ENCODE measurements around the gene CDYL. TPM values are rescaled to one million over a fixed set of nuclear protein-coding genes. Genes with fewer than 3 reads are reported as not detected.
A peak's percentile ranks its signal among the peaks of the same experiment; 100 is the strongest.

Gene CDYL
- polyA plus RNA-seq, 1 experiment = 26.6 TPM

DNA sequence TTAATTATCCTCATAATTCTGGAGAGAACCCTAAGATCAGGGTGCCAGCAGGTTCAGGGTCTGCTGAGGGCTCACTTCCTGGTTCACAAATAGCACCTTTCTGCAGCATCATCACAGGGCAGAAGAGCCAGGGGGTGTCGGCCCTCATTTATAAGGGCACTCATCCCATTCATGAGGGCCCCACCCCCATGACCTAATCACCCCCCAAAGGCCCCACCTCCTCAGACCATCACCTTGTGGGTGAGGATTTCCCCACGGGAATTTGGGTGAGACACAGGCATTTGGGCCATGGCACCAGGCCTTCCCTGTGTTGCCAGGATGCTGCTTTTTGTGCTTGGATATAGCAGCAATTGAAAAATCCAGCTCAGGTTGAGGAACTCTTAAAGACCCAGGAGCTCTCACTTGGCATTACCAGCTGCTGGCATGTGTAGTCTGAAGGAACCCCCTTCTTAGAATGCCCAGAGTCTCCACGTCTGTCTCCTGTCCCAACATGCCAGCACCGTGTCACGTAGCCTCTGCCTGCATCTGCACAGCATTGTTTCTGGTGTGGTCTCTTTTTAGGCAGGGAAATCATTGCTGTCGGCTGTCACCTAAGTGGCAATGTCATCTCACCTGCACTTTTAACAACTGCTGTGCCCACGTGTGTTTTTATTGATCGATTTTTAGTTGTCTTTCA lies 156.2 kb downstream of the CDYL start:
- no peaks in the 10 kb centered on the region for H3K9me3 ChIP-seq (ENCODE audit: control insufficient read depth, insufficient read depth, low read length)
- CTCF ChIA-PET = no interaction called here
- POLR2A ChIA-PET = no interaction called here
- no peak overlapping the region for H3K27ac ChIP-seq (ENCODE audit: low read depth, low read length)
- DNase-seq (ENCODE audit: low read depth, low spot score) = no peak
- no peaks in the 10 kb centered on the region for H3K27me3 ChIP-seq (ENCODE audit: control insufficient read depth, insufficient read depth, low read length)
- no peak overlapping the region for H3K4me3 ChIP-seq (ENCODE audit: low read depth, low read length)
- no peak for TF ChIP-seq CTCF (IDR thresholded peaks at IDR 0.05; ENCODE audit: low read depth, low read length)

DNA sequence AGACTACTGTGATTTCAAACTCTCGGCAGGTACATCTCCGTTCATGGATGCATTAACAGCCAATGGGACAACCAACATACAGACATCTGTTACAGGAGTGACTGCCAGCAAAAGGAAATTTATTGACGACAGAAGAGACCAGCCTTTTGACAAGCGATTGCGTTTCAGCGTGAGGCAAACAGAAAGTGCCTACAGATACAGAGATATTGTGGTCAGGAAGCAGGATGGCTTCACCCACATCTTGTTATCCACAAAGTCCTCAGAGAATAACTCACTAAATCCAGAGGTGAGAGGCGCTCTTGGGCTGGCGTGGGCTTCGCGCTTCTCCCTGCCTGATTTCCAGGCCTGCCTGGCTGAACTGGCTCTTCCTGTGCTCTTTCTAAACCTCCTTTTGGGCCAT lies 159.3 kb downstream of the CDYL start:
- no peaks in the 10 kb centered on the region for H3K9me3 ChIP-seq (ENCODE audit: control insufficient read depth, insufficient read depth, low read length)
- no peak for DNase-seq (ENCODE audit: low read depth, low spot score)
- ChIA-PET POLR2A (no interaction called here), CTCF (no interaction called here)
- no peak overlapping the region for H3K27ac ChIP-seq (ENCODE audit: low read depth, low read length)
- H3K27me3 ChIP-seq (ENCODE audit: control insufficient read depth, insufficient read depth, low read length) = no peaks in the 10 kb centered on the region
- no peak overlapping the region for H3K4me3 ChIP-seq (ENCODE audit: low read depth, low read length)
- no peak for TF ChIP-seq CTCF (IDR thresholded peaks at IDR 0.05; ENCODE audit: low read depth, low read length)

DNA sequence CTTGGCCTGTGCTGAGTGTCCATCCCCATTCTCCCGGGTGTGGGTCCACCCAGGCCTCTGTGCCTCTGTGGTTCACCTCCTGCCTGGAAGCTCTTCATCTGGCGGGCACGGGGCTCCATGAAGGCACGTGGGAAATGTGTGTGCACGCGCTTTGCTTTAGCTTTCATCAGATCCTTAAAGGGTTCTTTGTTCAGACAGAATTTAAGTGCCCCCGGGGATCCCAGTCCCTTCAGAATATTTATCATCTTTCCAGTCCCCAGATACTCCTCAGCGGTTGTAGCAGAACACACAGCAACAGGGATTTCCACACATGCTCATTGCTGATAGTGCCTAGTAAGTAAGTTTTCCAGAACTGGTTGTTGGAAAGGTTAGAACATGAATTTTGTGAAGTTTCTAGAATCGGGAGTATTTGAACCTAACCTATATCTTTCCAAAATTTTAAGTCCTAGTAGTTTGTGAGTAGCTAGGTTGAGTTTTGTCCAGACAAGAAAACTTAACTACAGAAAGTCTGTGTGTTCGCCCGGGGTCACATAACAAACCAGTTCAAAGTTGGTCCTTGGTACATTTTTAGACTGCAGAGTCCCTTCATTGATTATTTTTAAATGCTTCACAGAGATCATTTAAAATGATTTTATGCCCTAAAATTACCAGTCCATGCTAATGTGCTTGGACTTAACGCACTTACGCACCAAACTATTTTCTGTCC lies 159.9 kb downstream of the CDYL start:
- ChIA-PET POLR2A (no interaction called here), CTCF (no interaction called here)
- H3K9me3 ChIP-seq (ENCODE audit: control insufficient read depth, insufficient read depth, low read length) = no peaks in the 10 kb centered on the region
- TF ChIP-seq CTCF (IDR thresholded peaks at IDR 0.05; ENCODE audit: low read depth, low read length) = no peak
- DNase-seq (ENCODE audit: low read depth, low spot score) = no peak
- H3K27ac ChIP-seq (ENCODE audit: low read depth, low read length) = no peak overlapping the region
- H3K4me3 ChIP-seq (ENCODE audit: low read depth, low read length) = no peak overlapping the region
- no peaks in the 10 kb centered on the region for H3K27me3 ChIP-seq (ENCODE audit: control insufficient read depth, insufficient read depth, low read length)

GRCh38 chr6:4936681-4937041 lies 160.5 kb downstream of the CDYL start:
- Histone ChIP-seq H3K4me3 (ENCODE audit: low read depth, low read length) (no peak overlapping the region), H3K27ac (ENCODE audit: low read depth, low read length) (no peak overlapping the region), H3K9me3 (ENCODE audit: control insufficient read depth, insufficient read depth, low read length) (no peaks in the 10 kb centered on the region), H3K27me3 (ENCODE audit: control insufficient read depth, insufficient read depth, low read length) (no peaks in the 10 kb centered on the region)
- ChIA-PET POLR2A (no interaction called here), CTCF (interaction anchor here (1.9 kb wide), 1 partner anchor 623 kb away, joined by 6 read pairs; no protein-coding TSS in a partner anchor)
- DNase-seq (ENCODE audit: low read depth, low spot score) = peak; percentile 44
- TF ChIP-seq CTCF (IDR thresholded peaks at IDR 0.05; ENCODE audit: low read depth, low read length) = peak; percentile 73

DNA sequence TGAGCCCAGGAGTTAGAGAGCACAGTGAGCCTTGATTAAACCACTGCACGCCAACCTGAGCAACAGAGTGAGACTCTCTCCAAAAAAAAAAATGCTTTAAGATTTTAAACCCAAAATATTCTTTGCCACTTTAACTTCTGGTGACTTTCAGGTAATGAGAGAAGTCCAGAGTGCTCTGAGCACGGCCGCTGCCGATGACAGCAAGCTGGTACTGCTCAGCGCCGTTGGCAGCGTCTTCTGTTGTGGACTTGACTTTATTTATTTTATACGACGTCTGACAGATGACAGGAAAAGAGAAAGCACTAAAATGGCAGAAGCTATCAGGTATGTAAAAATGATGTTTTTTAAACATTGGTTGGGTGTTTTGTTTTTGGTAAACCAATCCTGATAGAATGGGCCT lies 161.2 kb downstream of the CDYL start:
- ChIA-PET POLR2A (no interaction called here), CTCF (interaction anchor here (1.9 kb wide), 1 partner anchor 624 kb away, joined by 6 read pairs; no protein-coding TSS in a partner anchor)
- no peak overlapping the region for H3K4me3 ChIP-seq (ENCODE audit: low read depth, low read length)

More for the DNA sequence above, 161.2 kb downstream of the CDYL start:
- no peak overlapping the region for H3K27ac ChIP-seq (ENCODE audit: low read depth, low read length)
- H3K9me3 ChIP-seq (ENCODE audit: control insufficient read depth, insufficient read depth, low read length) = no peaks in the 10 kb centered on the region
- no peak for DNase-seq (ENCODE audit: low read depth, low spot score)
- H3K27me3 ChIP-seq (ENCODE audit: control insufficient read depth, insufficient read depth, low read length) = no peaks in the 10 kb centered on the region
- TF ChIP-seq CTCF (IDR thresholded peaks at IDR 0.05; ENCODE audit: low read depth, low read length) = no peak

All from AG04450 (cell line).